ENCODE data around the gene APH1B. TPM values are rescaled to one million over a fixed set of nuclear protein-coding genes. Genes with fewer than 3 reads are reported as not detected.

APH1B gene
- total RNA-seq, 1 donor from 2014 or later = 12.1 TPM

- Histone ChIP-seq H3K27me3 (ENCODE audit: control insufficient read depth, insufficient read depth, low read length) (no peaks in the 10 kb centered on the region), H3K36me3 (ENCODE audit: control insufficient read depth, insufficient read depth, low read length) (no peaks in the 10 kb centered on the region), H3K4me3 (ENCODE audit: low read depth, low read length) (peak overlapping the region; percentile 58)
- no peak for DNase-seq (ENCODE audit: low read depth)
- TF ChIP-seq CTCF (IDR thresholded peaks at IDR 0.05; ENCODE audit: insufficient read depth, low read length, poor library complexity, severe bottlenecking) = no peak
Measured at GRCh38 chr15:63277893-63278456, 570 bp downstream of the APH1B start.

GRCh38 chr15:63283126-63283525, 5.7 kb downstream of the APH1B start:
- TF ChIP-seq CTCF (IDR thresholded peaks at IDR 0.05; ENCODE audit: insufficient read depth, low read length, poor library complexity, severe bottlenecking) = no peak
- Histone ChIP-seq H3K36me3 (ENCODE audit: control insufficient read depth, insufficient read depth, low read length) (no peaks in the 10 kb centered on the region), H3K27me3 (ENCODE audit: control insufficient read depth, insufficient read depth, low read length) (no peaks in the 10 kb centered on the region), H3K4me3 (ENCODE audit: low read depth, low read length) (no peak overlapping the region)
- DNase-seq (ENCODE audit: low read depth) = no peak

- H3K27me3 ChIP-seq (ENCODE audit: control insufficient read depth, insufficient read depth, low read length) = no peaks in the 10 kb centered on the region
- no peak for DNase-seq (ENCODE audit: low read depth)
- no peak overlapping the region for H3K4me3 ChIP-seq (ENCODE audit: low read depth, low read length)
- no peak for TF ChIP-seq CTCF (IDR thresholded peaks at IDR 0.05; ENCODE audit: insufficient read depth, low read length, poor library complexity, severe bottlenecking)
- no peaks in the 10 kb centered on the region for H3K36me3 ChIP-seq (ENCODE audit: control insufficient read depth, insufficient read depth, low read length)
Measured at GRCh38 chr15:63284335-63284734, 6.9 kb downstream of the APH1B start.

- no peak for DNase-seq (ENCODE audit: low read depth)
- Histone ChIP-seq H3K36me3 (ENCODE audit: control insufficient read depth, insufficient read depth, low read length) (no peaks in the 10 kb centered on the region), H3K27me3 (ENCODE audit: control insufficient read depth, insufficient read depth, low read length) (no peaks in the 10 kb centered on the region), H3K4me3 (ENCODE audit: low read depth, low read length) (no peak overlapping the region)
- TF ChIP-seq CTCF (IDR thresholded peaks at IDR 0.05; ENCODE audit: insufficient read depth, low read length, poor library complexity, severe bottlenecking) = no peak
Measured at GRCh38 chr15:63287109-63287508, 9.7 kb downstream of the APH1B start.

GRCh38 chr15:63288342-63288741, 10.9 kb downstream of the APH1B start:
- DNase-seq (ENCODE audit: low read depth) = no peak
- H3K36me3 ChIP-seq (ENCODE audit: control insufficient read depth, insufficient read depth, low read length) = no peaks in the 10 kb centered on the region
- H3K27me3 ChIP-seq (ENCODE audit: control insufficient read depth, insufficient read depth, low read length) = no peaks in the 10 kb centered on the region
- no peak overlapping the region for H3K4me3 ChIP-seq (ENCODE audit: low read depth, low read length)
- no peak for TF ChIP-seq CTCF (IDR thresholded peaks at IDR 0.05; ENCODE audit: insufficient read depth, low read length, poor library complexity, severe bottlenecking)

GRCh38 chr15:63288778-63289378, 11.5 kb downstream of the APH1B start:
- TF ChIP-seq CTCF (IDR thresholded peaks at IDR 0.05; ENCODE audit: insufficient read depth, low read length, poor library complexity, severe bottlenecking) = peak; percentile 57
- DNase-seq (ENCODE audit: low read depth) = no peak
- H3K27me3 ChIP-seq (ENCODE audit: control insufficient read depth, insufficient read depth, low read length) = no peaks in the 10 kb centered on the region
- no peaks in the 10 kb centered on the region for H3K36me3 ChIP-seq (ENCODE audit: control insufficient read depth, insufficient read depth, low read length)
- H3K4me3 ChIP-seq (ENCODE audit: low read depth, low read length) = no peak overlapping the region

Measured in kidney epithelial cell (primary cell).